Measurements from ENCODE around the gene LIN28B. TPM values are rescaled to one million over a fixed set of nuclear protein-coding genes. Genes with fewer than 3 reads are reported as not detected.

Gene LIN28B
- total RNA-seq, 4 donors from 2014 or later: 0.14 TPM; not detected in 3

DNA sequence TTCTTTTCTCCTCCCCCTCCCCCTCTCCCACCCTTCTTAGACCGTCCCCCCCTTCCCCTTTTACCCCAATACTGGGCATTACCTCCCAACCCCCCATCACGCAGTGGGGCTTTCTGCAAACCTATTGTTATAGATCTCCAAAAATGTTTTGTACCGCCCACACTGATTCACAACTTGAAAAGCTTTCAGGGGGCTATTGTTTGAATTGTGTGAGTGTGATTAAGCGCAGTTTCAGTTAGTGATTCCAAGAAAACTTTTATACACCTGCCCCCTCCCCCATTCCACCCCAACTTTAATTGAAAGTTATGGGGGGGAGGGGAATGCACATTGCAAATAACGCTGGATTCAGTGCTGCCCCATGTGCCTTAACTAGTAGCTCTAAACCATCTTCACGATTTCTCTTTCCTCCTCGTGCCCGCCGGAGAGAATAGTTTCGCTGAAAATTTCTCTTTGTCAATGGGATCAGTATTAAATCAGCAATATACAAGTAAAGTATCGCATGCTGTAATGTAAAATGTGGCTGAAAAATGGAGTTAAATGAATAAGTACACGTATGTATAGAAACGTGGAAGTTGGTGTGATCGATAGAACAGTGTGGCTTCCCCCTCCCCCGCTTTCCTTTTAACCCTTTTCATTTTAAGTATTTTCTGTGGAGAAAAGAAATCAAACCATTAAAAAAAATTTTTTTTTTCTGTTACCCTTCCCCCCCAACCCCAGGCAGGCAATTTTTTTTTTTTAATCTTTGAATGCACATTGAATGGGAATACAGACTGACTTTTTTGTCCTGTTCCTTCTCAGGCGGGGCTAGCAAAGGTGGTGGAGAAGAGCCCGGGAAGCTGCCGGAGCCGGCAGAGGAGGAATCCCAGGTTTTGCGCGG is 632 bp downstream of the LIN28B start:
- H3K9me3 ChIP-seq: no peaks in the 10 kb centered on the region
- no peak for DNase-seq
- no peaks in the 10 kb centered on the region for H3K4me1 ChIP-seq
- no peak overlapping the region for H3K27ac ChIP-seq
- intact Hi-C loops (cut with DNase I; ENCODE audit: low total_unique reads): no loop called here
- peaks cover 10 to 79% of the 10 kb centered on the region in 2 donors for H3K27me3 ChIP-seq
- TF ChIP-seq CTCF (IDR thresholded peaks at IDR 0.05): no peak
- no peak for TF ChIP-seq POLR2A (IDR thresholded peaks at IDR 0.05)
- H3K36me3 ChIP-seq: no peaks in the 10 kb centered on the region
- no peak overlapping the region for H3K4me3 ChIP-seq

DNA sequence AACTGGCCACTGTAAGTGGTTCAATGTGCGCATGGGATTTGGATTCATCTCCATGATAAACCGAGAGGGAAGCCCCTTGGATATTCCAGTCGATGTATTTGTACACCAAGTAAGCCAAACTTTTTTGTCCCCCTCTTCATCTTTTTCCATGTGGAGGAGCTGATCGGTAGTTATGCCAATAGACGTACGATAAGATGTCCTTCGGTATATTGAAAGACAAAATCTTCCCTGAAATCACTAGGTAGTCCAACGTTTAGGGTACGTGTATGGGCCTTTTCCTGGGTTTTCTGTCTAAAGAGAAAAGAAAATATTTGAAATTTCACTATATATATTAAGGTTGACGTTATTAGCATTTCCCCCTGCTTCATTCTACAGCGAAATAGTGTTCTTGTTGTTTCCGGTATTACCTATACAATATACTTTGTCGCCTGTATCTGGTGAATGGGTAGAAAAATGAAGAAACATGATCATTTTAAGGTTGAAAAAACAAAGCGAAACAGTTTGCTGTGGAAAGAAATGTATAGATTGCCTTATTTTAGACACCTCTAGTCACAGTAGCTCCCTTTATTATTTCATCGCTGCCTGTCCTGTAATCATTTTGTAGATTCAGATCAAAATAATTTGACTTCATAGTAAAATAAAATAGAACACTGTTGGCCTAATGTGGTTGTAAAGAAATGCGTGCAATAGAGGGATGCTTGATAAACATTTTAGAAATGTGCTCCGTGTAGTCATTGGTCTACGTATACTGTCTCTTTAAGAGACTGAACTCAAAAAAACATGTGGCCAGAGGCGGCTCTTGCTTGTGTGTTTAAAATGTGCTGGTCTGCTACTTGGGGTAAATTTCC is 1.5 kb downstream of the LIN28B start:
- intact Hi-C loops (cut with DNase I; ENCODE audit: low total_unique reads): no loop called here
- H3K9me3 ChIP-seq: no peaks in the 10 kb centered on the region

DNA sequence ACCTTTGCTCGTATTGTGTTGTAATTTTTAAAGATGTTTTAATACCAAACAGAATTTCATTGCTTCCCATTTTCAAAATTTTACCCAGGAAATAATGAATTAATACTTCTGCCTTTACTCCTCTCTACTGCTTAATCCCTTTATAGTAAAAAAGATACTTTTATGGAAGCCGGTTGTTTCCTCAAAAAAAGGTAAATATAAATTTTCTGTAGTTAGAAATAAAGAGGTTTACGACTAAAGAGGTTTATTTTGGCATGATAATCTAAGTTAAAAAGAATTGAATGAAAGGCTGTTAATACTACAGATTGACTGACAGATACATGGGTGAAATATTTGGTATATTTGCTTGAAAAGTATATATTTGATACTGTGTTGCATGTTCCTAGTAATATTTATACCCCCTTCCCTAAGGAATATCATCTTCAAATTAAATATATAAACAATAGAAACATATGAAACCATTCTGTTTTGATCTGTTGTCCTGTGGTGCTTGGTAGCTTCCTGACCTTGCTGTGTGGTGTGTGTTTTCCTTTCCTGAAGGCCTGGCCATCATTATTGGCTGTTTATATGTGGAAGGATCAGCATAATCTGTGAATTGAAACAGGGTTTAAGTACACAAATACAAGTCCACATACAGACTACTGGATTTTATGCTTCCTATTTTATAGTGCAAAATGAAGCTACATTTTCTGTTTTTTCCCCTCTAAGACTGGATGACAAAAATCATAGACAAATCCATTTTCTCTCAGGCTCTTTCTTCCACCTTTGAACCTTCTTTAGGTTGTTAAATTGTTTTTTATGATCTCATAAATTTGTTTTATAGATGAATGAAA is 2.3 kb downstream of the LIN28B start:
- intact Hi-C loops (cut with DNase I; ENCODE audit: low total_unique reads): no loop called here
- no peak overlapping the region for H3K27ac ChIP-seq
- no peaks in the 10 kb centered on the region for H3K4me1 ChIP-seq
- no peak for DNase-seq
- peaks cover 10 to 64% of the 10 kb centered on the region in 2 donors for H3K27me3 ChIP-seq
- no peaks in the 10 kb centered on the region for H3K9me3 ChIP-seq
- H3K4me3 ChIP-seq: no peak overlapping the region
- no peak for TF ChIP-seq CTCF (IDR thresholded peaks at IDR 0.05)
- no peak for TF ChIP-seq POLR2A (IDR thresholded peaks at IDR 0.05)
- H3K36me3 ChIP-seq: no peaks in the 10 kb centered on the region

More for the DNA sequence above, 1.5 kb downstream of the LIN28B start:
- H3K4me3 ChIP-seq: no peak overlapping the region
- no peak overlapping the region for H3K27ac ChIP-seq
- TF ChIP-seq CTCF (IDR thresholded peaks at IDR 0.05): no peak
- no peak for TF ChIP-seq POLR2A (IDR thresholded peaks at IDR 0.05)
- H3K27me3 ChIP-seq: peaks cover 10 to 70% of the 10 kb centered on the region in 2 donors
- no peak for DNase-seq
- no peaks in the 10 kb centered on the region for H3K36me3 ChIP-seq
- H3K4me1 ChIP-seq: no peaks in the 10 kb centered on the region

DNA sequence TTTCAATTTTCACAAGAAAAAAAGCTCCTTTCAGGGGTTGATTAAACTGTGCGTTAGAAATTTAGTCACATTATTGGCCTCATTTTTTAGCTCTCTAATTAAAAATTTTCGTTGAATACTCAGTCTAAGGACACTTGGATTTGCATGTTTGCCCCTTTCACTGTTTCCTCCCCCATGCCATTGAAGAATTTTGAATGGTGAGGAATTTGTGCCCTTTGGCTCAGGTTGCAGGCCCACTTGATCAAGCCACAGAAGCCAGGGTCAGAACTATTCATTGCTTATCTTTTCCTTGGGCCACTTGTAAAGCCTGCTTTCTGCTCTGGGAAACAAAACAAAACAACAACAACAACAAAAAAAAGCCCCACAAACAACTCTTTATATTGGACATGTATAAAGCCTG is 12.2 kb downstream of the LIN28B start:
- TF ChIP-seq CTCF (IDR thresholded peaks at IDR 0.05) (no peak), POLR2A (IDR thresholded peaks at IDR 0.05) (no peak)
- Histone ChIP-seq H3K27ac (no peak overlapping the region), H3K4me3 (no peak overlapping the region), H3K4me1 (no peaks in the 10 kb centered on the region), H3K27me3 (no peaks in the 10 kb centered on the region), H3K36me3 (no peaks in the 10 kb centered on the region), H3K9me3 (no peaks in the 10 kb centered on the region)
- intact Hi-C loops (cut with DNase I; ENCODE audit: low total_unique reads): no loop called here
- DNase-seq: no peak
